Activated CD4-positive, alpha-beta T cell treated with anti-CD3 and anti-CD28 coated beads, Interleukin-2, amount 50 U/mL, for 16 hours (primary cell): ENCODE results near the gene FN3KRP.

ENCODE experiments used
- DNase-seq: peaks from one replicate; pipeline ENCODE4 v3.0.0-alpha.2; 2020

Gene FN3KRP

DNA sequence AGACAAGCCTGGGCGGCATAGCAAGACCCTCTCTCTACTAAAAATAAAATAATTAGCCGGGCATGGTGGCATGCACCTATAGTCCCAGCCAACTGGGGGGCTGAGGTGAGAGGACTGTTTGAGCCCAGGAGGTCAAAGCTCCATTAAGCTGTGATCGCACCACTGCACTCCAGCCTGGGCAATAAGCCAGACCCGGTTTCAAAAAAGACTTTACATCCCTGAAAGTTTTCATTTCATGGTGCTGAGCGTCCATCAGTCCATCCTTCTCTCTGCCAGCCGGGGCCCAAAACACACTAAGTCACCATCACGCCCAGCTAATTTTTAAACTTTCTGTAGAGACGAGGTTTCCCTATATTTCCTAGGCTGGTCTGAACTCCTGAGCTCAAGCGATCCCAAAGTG is 28.6 kb upstream of the FN3KRP start:
- DNase-seq = no peak

GRCh38 chr17:82689077-82689476 is 27.4 kb upstream of the FN3KRP start:
- DNase-seq = no peak

DNA sequence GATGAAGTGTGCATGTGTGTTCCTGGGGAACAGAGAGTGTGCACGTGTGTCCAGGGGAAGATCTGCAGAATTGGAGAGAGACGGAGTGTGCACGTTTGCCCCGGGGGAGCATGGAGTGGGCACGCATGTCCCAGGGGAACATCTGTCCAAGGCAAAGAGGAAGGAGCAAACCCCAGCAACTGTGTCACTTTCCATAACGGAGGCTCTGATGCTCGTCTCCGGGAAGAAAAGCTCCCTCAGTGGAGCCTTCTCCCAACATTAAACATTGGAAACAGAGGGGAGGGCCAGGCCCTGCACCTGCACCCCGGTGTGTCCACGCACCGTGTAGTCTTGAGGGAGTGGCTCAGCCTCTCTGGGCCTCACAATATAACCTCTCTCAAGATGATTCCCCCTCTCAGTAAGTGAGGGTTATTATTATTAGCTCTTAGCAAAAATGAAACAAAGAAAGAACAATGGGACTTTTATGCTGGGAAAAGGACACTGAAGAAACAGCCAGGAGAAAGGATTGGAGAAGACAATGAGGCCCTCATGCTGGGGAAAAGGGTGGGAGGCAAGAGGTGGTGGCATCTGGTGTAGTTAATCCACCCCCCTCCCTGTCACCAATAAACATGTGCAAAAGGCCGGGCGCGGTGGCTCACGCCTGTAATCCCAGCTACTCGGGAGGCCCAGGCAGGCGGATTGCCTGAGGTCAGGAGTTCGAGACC is 25.6 kb upstream of the FN3KRP start:
- no peak for DNase-seq

GRCh38 chr17:82691714-82692113 is 24.8 kb upstream of the FN3KRP start:
- DNase-seq = no peak

DNA sequence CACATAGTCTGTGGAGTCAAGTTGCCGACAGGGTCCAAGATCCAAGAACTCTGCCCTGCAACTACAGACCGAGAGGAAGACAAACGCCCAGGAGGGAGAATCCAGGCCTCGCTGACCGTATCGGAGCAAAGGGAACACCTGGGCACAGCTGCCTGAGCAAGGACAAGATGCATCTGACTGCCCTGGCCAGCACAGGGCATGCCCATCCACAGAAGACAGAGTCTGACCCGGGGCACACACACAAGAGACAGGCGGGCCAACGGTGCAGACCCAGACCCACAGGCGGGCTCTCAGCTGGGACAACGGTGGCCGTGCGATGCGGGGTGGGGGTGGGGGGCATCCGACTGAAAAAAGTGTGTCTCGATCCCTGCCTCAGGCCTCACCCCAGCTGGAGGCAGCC is 24.2 kb upstream of the FN3KRP start:
- DNase-seq = no peak

GRCh38 chr17:82693168-82693867 is 23.2 kb upstream of the FN3KRP start:
- no peak for DNase-seq

GRCh38 chr17:82694647-82695046 is 21.9 kb upstream of the FN3KRP start:
- no peak for DNase-seq

DNA sequence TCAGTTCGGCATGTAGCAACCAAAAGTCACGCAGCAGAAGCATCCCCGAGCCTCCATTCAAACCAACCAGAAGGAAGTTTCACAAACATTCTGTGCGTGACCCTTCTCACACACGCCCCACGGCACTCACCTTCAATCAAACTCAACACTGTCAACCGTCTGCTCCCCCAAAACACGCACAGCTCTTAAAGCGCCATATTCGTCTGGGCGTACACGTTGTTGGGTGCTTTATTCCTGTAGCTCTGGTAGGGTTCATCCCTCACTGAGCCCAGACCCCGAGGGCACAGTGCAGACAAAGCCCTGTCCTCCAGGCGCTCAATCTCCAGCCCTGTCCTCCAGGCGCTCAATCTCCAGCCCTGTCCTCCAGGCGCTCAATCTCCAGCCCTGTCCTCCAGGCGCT is 20.2 kb upstream of the FN3KRP start:
- DNase-seq = no peak

GRCh38 chr17:82696916-82697807 is 19.3 kb upstream of the FN3KRP start:
- DNase-seq = no peak

- no peak for DNase-seq
Observed at GRCh38 chr17:82697808-82698064, 18.8 kb upstream of the FN3KRP start.

DNA sequence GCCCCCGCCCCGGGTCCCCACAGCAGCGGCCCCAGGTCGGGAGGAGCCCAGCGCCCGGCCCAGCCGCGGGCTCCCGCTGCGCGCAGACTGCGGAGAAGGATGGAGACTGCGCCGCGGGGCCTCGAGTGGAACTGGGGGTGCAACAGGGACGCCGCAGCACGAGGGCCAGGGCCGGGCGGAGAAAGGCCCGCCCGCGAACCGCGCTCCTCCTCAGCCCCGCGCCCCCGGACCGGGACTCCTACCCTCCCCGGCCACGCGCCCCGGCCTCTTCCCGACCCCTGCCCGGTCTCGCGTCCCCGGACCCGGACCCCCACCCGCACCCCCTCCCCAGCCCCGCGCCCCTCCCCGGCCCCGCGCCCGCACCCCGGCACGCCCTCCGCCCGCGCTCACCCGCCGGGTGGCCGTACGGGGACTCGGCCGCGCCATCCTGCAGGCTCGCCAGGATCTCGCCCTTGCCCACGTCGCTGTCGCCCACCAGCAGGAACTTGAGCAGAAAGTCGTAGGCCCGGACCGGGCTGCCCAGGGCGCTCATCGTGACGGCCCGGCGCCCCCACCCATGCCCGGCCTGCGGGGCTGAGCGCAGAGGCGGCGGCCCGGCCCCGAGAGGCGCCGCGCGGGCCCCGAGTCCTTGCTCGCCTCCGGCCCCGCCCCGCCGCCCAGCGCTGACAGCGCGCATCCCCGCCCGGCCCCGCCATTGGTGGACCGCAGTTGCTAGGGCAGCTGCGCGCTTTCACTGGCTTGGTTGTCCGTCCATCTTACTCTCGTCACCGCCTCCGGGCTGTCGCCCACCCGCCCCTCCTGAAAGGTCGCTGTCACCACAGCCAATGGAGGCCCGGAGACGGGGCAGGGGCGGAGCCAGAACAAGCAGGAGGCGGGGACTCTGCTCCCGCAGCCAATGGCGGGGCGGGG is 18.2 kb upstream of the FN3KRP start, which contains the start of gene RAB40B:
RAB40B (minus strand) TSS at position 634 of the 909 bp plus-strand sequence; CDS start at position 532, 102 bp downstream.
- peak; percentile 98 for DNase-seq

DNA sequence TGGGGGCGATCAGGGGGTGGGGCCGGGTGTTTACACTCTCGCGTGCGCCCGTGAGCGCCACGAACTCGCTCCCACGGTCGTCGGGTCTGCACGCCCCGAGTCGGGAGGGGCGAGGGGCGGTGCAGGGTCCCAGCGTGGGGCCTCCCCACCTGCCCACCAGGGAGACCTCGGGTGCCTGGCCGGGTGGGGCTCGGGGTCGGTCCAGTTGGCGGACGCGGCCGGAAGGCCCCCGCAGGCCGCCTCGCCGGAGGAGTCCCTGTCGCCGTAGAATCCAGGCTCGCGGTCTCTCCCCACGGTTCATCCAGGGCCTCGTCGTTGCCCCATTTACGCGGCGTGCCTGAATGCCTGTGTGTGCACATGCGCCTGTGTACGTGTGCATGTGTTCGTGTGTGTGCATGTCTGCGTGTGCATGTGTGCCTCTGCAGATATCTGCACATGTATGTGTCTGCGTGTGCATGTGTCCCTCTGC is 17.5 kb upstream of the FN3KRP start:
- DNase-seq = no peak

DNA sequence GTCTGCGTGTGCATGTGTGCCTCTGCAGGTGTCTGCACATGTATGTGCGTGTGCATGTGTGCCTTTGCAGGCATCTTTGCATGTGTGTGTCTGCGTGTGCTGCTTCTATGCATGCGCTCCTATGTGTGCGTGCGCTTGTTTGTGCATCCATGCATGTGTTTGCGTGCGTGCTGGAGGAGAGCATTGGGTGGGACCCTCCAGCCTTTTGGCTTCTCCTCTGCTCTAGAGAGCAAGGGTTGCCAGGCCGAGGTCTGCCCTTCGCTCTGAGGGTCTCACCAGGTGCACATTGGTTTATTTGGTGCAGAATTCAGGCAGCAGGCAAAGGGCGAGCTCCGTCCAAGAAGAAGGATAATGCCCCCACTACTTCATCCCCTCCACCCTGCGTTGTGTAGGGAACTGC is 17.0 kb upstream of the FN3KRP start:
- no peak for DNase-seq

DNA sequence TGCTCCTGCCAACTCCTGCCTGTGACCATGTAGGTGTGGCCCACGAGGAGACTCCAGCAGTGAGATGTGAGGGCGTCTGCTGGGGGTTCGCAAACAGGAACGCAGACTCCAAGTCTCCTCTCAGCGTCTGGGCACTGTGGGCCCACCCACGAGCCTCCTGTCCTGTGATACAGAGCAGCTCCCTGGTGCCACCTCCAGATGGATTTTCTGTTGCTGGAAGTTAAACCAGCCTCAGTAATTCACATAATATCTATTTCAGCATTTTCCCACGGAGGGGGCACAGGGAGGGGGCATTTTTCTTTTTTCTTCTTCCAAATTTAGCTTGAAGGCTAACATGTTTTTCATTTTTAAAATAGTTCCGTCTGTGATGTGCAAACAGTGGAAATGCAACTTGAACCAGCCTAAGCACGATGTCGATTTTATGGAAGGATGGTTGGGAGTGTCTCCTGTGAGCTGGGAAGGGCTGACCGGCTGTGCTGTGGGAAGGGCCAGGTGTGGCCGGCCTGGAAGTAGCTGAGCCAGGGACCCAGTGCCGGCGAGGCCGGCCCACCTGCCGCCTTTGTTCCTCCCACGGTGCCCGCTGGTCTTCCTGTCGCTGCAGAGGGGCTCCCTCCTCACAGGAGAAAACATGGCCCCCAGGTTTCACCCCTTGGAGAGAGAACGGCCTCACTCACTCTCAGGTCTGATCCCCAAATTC is 14.1 kb upstream of the FN3KRP start:
- no peak for DNase-seq

GRCh38 chr17:82703036-82703745 is 13.3 kb upstream of the FN3KRP start:
- DNase-seq = no peak

GRCh38 chr17:82703935-82704865 is 12.3 kb upstream of the FN3KRP start:
- DNase-seq = no peak

GRCh38 chr17:82704886-82705285 is 11.6 kb upstream of the FN3KRP start:
- no peak for DNase-seq

GRCh38 chr17:82705756-82706155 is 10.8 kb upstream of the FN3KRP start:
- DNase-seq = no peak

DNA sequence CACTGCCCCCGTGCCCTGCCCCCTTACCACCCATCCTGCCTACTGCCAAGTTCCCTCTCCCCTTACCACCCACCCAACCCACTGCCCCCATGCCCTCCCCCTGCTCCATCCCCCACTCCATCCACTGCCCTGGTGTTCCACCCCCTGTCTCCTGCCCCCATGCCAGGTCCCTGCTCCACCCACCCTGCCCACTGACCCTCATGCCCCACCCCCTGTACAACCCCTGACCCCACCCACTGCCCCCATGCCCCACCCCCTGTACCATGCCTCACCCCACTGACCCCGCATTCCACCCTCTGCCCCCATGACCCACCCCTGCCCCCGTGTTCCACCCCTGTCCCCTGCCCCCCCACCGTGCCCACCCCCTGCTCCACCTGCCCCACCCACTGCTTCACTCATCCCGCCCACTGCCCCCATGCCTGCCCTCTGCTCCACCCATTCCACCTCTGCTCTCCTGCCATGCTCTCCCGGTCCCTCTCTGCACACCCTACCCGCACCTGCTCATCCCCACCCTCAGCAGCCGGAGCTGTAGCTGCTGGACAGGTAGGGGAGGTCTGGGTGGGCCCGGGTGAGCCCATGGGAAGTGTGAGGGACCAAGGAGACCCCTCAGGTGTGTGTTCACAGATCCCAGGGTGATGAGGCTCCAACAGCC is 7.4 kb upstream of the FN3KRP start:
- DNase-seq = no peak
